ENCODE measurements around the gene PACS1. TPM values are rescaled to one million over a fixed set of nuclear protein-coding genes. Genes with fewer than 3 reads are reported as not detected.
"Not testable (repeated sequence)": the region's sequence is repeated elsewhere in the genome, so short reads cannot be mapped to it uniquely, and the experiment has no call there.

The PACS1 gene
- total RNA-seq, 5 donors from 2014 or later (not counting 1 experiment from before 2014, with no cell fraction given) = 222 to 268 (median 236) TPM

- Mint-ChIP-seq H3K9me3 (no peaks in the 10 kb centered on the region), H3K27ac (peak overlapping the region; percentile 65 to 95), H3K4me3 (peak overlapping the region in 1 of 3 donors; percentile 3), H3K4me1 (peaks cover 89 to 95% (median 90%) of the 10 kb centered on the region in 3 donors), H3K27me3 (no peaks in the 10 kb centered on the region), H3K36me3 (peaks cover 46% of the 10 kb centered on the region)
- DNase-seq (no peak), ATAC-seq (replicated peaks in 1 of 4) (no peak)
- WGBS (ENCODE audit: insufficient coverage) = 92% methylated on average over 8 of the region's 9 CpGs
- Histone ChIP-seq H3K27me3 (replicated peaks in 1 of 2; ENCODE audit: control insufficient read depth in 2 of 2, extremely low read depth in 1 of 2, insufficient read depth in 2 of 2, low read length in 1 of 2) (no peaks in the 10 kb centered on the region), H3K36me3 (ENCODE audit: control insufficient read depth in 2 of 2, extremely low read depth in 1 of 2, insufficient read depth in 1 of 2, low read length in 1 of 2) (peaks cover 7 to 37% of the 10 kb centered on the region in 2 donors), H3K9me3 (no peaks in the 10 kb centered on the region), H3K4me3 (ENCODE audit: control insufficient read depth in 1 of 2, extremely low read depth in 1 of 2, low read length in 1 of 2) (no peak overlapping the region), H3K27ac (ENCODE audit: low read length) (peak overlapping the region; percentile 24), H3K4me1 (ENCODE audit: control insufficient read depth in 1 of 2, extremely low read depth in 1 of 2, insufficient read depth in 2 of 2, low read length in 2 of 2) (peaks cover 41 to 67% of the 10 kb centered on the region in 2 experiments)
- POLR2A ChIA-PET = no interaction called here
- CTCF ChIA-PET = no interaction called here
These were observed 6.5 kb downstream of the PACS1 start for GRCh38 chr11:66076561-66076960.

GRCh38 chr11:66077927-66078326, 7.9 kb downstream of the PACS1 start:
- H3K27me3 Mint-ChIP-seq = no peaks in the 10 kb centered on the region
- ATAC-seq (replicated peaks in 1 of 4) (no peak), DNase-seq (no peak)
- H3K4me3 Mint-ChIP-seq = peak overlapping the region in 1 of 3 donors; percentile 83
- ChIA-PET CTCF (interaction anchor here in 1 of 2 donors (0.7 kb wide), 1 partner anchor 55 kb away, joined by 6 read pairs; no protein-coding TSS in a partner anchor), POLR2A (interaction anchor here in 1 of 2 donors (0.6 to 0.7 kb wide), 2 partner anchors 36 to 45 kb away, joined by 3 to 7 read pairs; no protein-coding TSS in a partner anchor)
- peaks cover 7 to 32% of the 10 kb centered on the region in 2 donors for H3K36me3 ChIP-seq (ENCODE audit: control insufficient read depth in 2 of 2, extremely low read depth in 1 of 2, insufficient read depth in 1 of 2, low read length in 1 of 2)
- peak overlapping the region; percentile 95 to 100 for H3K27ac Mint-ChIP-seq
- H3K9me3 Mint-ChIP-seq = no peaks in the 10 kb centered on the region
- peaks cover 41% of the 10 kb centered on the region for H3K36me3 Mint-ChIP-seq
- H3K4me3 ChIP-seq (ENCODE audit: control insufficient read depth in 1 of 2, extremely low read depth in 1 of 2, low read length in 1 of 2) = no peak overlapping the region
- no CpG with 5 or more reads among the region's 3 CpGs for WGBS (ENCODE audit: insufficient coverage)
- peak overlapping the region; percentile 25 for H3K27ac ChIP-seq (ENCODE audit: low read length)
- no peaks in the 10 kb centered on the region for H3K27me3 ChIP-seq (replicated peaks in 1 of 2; ENCODE audit: control insufficient read depth in 2 of 2, extremely low read depth in 1 of 2, insufficient read depth in 2 of 2, low read length in 1 of 2)
- no peaks in the 10 kb centered on the region for H3K9me3 ChIP-seq
- peaks cover 87 to 93% (median 91%) of the 10 kb centered on the region in 3 donors for H3K4me1 Mint-ChIP-seq
- H3K4me1 ChIP-seq (ENCODE audit: control insufficient read depth in 1 of 2, extremely low read depth in 1 of 2, insufficient read depth in 2 of 2, low read length in 2 of 2) = peaks cover 44 to 66% of the 10 kb centered on the region in 2 experiments

- peak overlapping the region in 2 of 3 donors; percentile 2 to 83 for H3K4me3 Mint-ChIP-seq
- ATAC-seq (replicated peaks in 1 of 4); H3K9me3 Mint-ChIP-seq; H3K4me3 ChIP-seq (ENCODE audit: control insufficient read depth in 1 of 2, extremely low read depth in 1 of 2, low read length in 1 of 2); POLR2A ChIA-PET; H3K27me3 Mint-ChIP-seq; H3K27me3 ChIP-seq (replicated peaks in 1 of 2; ENCODE audit: control insufficient read depth in 2 of 2, extremely low read depth in 1 of 2, insufficient read depth in 2 of 2, low read length in 1 of 2); H3K9me3 ChIP-seq: not testable (repeated sequence)
- peaks cover 89 to 93% (median 92%) of the 10 kb centered on the region in 3 donors for H3K4me1 Mint-ChIP-seq
- Histone ChIP-seq H3K36me3 (ENCODE audit: control insufficient read depth in 2 of 2, extremely low read depth in 1 of 2, insufficient read depth in 1 of 2, low read length in 1 of 2) (peaks cover 7 to 26% of the 10 kb centered on the region in 2 donors), H3K27ac (ENCODE audit: low read length) (peak overlapping the region; percentile 82), H3K4me1 (ENCODE audit: control insufficient read depth in 1 of 2, extremely low read depth in 1 of 2, insufficient read depth in 2 of 2, low read length in 2 of 2) (peaks cover 45 to 70% of the 10 kb centered on the region in 2 experiments)
- 80% methylated on average over 2 of the region's 7 CpGs for WGBS (ENCODE audit: insufficient coverage)
- peak overlapping the region; percentile 95 to 100 for H3K27ac Mint-ChIP-seq
- CTCF ChIA-PET = interaction anchor here (1.1 to 3.0 kb wide), 3 partner anchors 8 to 48 kb away, joined by 3 to 36 read pairs (median 15); partner anchors contain the start of gene PACS1 (in 1 of the 2)
- DNase-seq = peak in 2 of 35 experiments; percentile 41 to 52
- peaks cover 35% of the 10 kb centered on the region for H3K36me3 Mint-ChIP-seq
These were observed 8.9 kb downstream of the PACS1 start for GRCh38 chr11:66078949-66079348.

- H3K9me3 Mint-ChIP-seq = no peaks in the 10 kb centered on the region
- CTCF ChIA-PET = interaction anchor here (0.6 to 3.0 kb wide), 8 partner anchors 10 to 115 kb away, joined by 3 to 36 read pairs (median 5); partner anchors contain the start of gene PACS1 (in 1 of the 2)
- H3K36me3 ChIP-seq (ENCODE audit: control insufficient read depth in 2 of 2, extremely low read depth in 1 of 2, insufficient read depth in 1 of 2, low read length in 1 of 2) = peaks cover 7 to 16% of the 10 kb centered on the region in 2 donors
- peak overlapping the region; percentile 95 to 100 for H3K27ac Mint-ChIP-seq
- peak overlapping the region; percentile 82 for H3K27ac ChIP-seq (ENCODE audit: low read length)
- no peak overlapping the region for H3K4me3 ChIP-seq (ENCODE audit: control insufficient read depth in 1 of 2, extremely low read depth in 1 of 2, low read length in 1 of 2)
- no peaks in the 10 kb centered on the region for H3K27me3 ChIP-seq (replicated peaks in 1 of 2; ENCODE audit: control insufficient read depth in 2 of 2, extremely low read depth in 1 of 2, insufficient read depth in 2 of 2, low read length in 1 of 2)
- no peaks in the 10 kb centered on the region for H3K9me3 ChIP-seq
- ATAC-seq (replicated peaks in 1 of 4) (peak; percentile 20 to 58 (median 56)), DNase-seq (peak in 31 of 35 experiments; percentile 20 to 79 (median 53))
- H3K4me1 ChIP-seq (ENCODE audit: control insufficient read depth in 1 of 2, extremely low read depth in 1 of 2, insufficient read depth in 2 of 2, low read length in 2 of 2) = peaks cover 54 to 70% of the 10 kb centered on the region in 2 experiments
- H3K4me3 Mint-ChIP-seq = peak overlapping the region; percentile 83 to 90 (median 85)
- no peaks in the 10 kb centered on the region for H3K27me3 Mint-ChIP-seq
- POLR2A ChIA-PET = interaction anchor here (0.6 to 0.8 kb wide), 3 partner anchors 10 to 580 kb away, joined by 3 to 5 read pairs (median 3); no protein-coding TSS in a partner anchor
- H3K4me1 Mint-ChIP-seq = peaks cover 93 to 95% (median 94%) of the 10 kb centered on the region in 3 donors
- 19% methylated on average over 5 of the region's 9 CpGs for WGBS (ENCODE audit: insufficient coverage)
- peaks cover 28% of the 10 kb centered on the region for H3K36me3 Mint-ChIP-seq
These were observed 10.2 kb downstream of the PACS1 start for GRCh38 chr11:66080055-66080817.

GRCh38 chr11:66081505-66081904, 11.4 kb downstream of the PACS1 start:
- 0% methylated on average over 3 of the region's 5 CpGs for WGBS (ENCODE audit: insufficient coverage)
- H3K4me1 ChIP-seq (ENCODE audit: control insufficient read depth in 1 of 2, extremely low read depth in 1 of 2, insufficient read depth in 2 of 2, low read length in 2 of 2) = peaks cover 58 to 68% of the 10 kb centered on the region in 2 experiments
- Mint-ChIP-seq H3K36me3 (peaks cover 23% of the 10 kb centered on the region), H3K27me3 (no peaks in the 10 kb centered on the region), H3K27ac (peak overlapping the region; percentile 95 to 100), H3K9me3 (no peaks in the 10 kb centered on the region), H3K4me3 (peak overlapping the region; percentile 83 to 90 (median 85)), H3K4me1 (peaks cover 90 to 94% (median 92%) of the 10 kb centered on the region in 3 donors)
- no peaks in the 10 kb centered on the region for H3K9me3 ChIP-seq
- no peaks in the 10 kb centered on the region for H3K27me3 ChIP-seq (replicated peaks in 1 of 2; ENCODE audit: control insufficient read depth in 2 of 2, extremely low read depth in 1 of 2, insufficient read depth in 2 of 2, low read length in 1 of 2)
- ChIA-PET POLR2A (interaction anchor here (0.5 to 1.3 kb wide), 9 partner anchors 10 to 700 kb away, joined by 3 to 12 read pairs (median 3); no protein-coding TSS in a partner anchor), CTCF (interaction anchor here (0.5 to 3.0 kb wide), 14 partner anchors 8 to 312 kb away, joined by 3 to 36 read pairs (median 5); partner anchors contain the start of gene PACS1 (in 1 of the 2))
- peaks cover 2 to 10% of the 10 kb centered on the region in 2 donors for H3K36me3 ChIP-seq (ENCODE audit: control insufficient read depth in 2 of 2, extremely low read depth in 1 of 2, insufficient read depth in 1 of 2, low read length in 1 of 2)
- H3K4me3 ChIP-seq (ENCODE audit: control insufficient read depth in 1 of 2, extremely low read depth in 1 of 2, low read length in 1 of 2) = peak overlapping the region in 1 of 2 donors; percentile 26
- DNase-seq = peak; percentile 52 to 91 (median 83)
- ATAC-seq (replicated peaks in 1 of 4) = peak; percentile 92 to 98 (median 94)
- H3K27ac ChIP-seq (ENCODE audit: low read length) = peak overlapping the region; percentile 82

All from T-cell (primary cell).